Keratinocyte (primary cell): Measurements from ENCODE around the gene CTTNBP2. TPM values are rescaled to one million over a fixed set of nuclear protein-coding genes. Genes with fewer than 3 reads are reported as not detected.

Experiments used
- DNase-seq: peaks from one replicate; pipeline ENCODE4 v3.0.0-alpha.2; 2011; ENCODE audit warnings: low read depth, missing footprints, low spot score
- FAIRE-seq: peaks from 2 replicates; lab custom pipeline; 2011; peaks lifted over from hg19 to GRCh38; lab: Jason Lieb, UNC
- H2AFZ ChIP-seq: 2 replicates; pipeline ENCODE4 v1.6.0; 2012; ENCODE audit warnings: low read length, control low read depth, inconsistent platforms; ENCODE audit not compliant: control insufficient read depth
- H3K27ac ChIP-seq: 2 replicates; pipeline ENCODE4 v1.5.1; 2011; ENCODE audit warnings: low read length; ENCODE audit not compliant: control insufficient read depth, insufficient read depth
- H3K27me3 ChIP-seq: 3 replicates; pipeline ENCODE4 v1.6.0; 2011; ENCODE audit warnings: low read length; ENCODE audit not compliant: control insufficient read depth, insufficient read depth; ENCODE audit errors: extremely low read depth
- H3K36me3 ChIP-seq, 2 experiments: 2 replicates in 1 of 2; 3 replicates in 1 of 2; pipeline ENCODE4 v1.5.1; 2011; ENCODE audit warnings: low read length in 2 of 2, mild to moderate bottlenecking in 1 of 2; ENCODE audit not compliant: control insufficient read depth in 2 of 2, insufficient read depth in 2 of 2; ENCODE audit errors: extremely low read depth in 1 of 2
- H3K4me1 ChIP-seq: 3 replicates; pipeline ENCODE4 v1.5.1; 2011; ENCODE audit warnings: low read length; ENCODE audit not compliant: control insufficient read depth, insufficient read depth; ENCODE audit errors: extremely low read depth
- H3K4me2 ChIP-seq: 3 replicates; pipeline ENCODE4 v1.6.0; 2011; ENCODE audit warnings: low read depth, low read length; ENCODE audit not compliant: control insufficient read depth, insufficient read depth; ENCODE audit errors: extremely low read depth
- H3K4me3 ChIP-seq, 3 experiments: fragments of 200-600 bp in 1 of 3; sonication (generic) in 1 of 3; 2 replicates in 2 of 3; 3 replicates in 1 of 3; pipeline ENCODE4 v1.5.1; 2011 to 2016; ENCODE audit warnings: low read length in 3 of 3, mild to moderate bottlenecking in 3 of 3, control low read depth in 2 of 3, inconsistent platforms in 1 of 3, low read depth in 1 of 3, mixed read lengths in 1 of 3, mixed run types in 1 of 3, moderate library complexity in 1 of 3; ENCODE audit not compliant: control insufficient read depth in 2 of 3, insufficient read depth in 2 of 3; ENCODE audit errors: extremely low read depth in 1 of 3
- H3K79me2 ChIP-seq: 2 replicates; pipeline ENCODE4 v1.6.0; 2012; ENCODE audit warnings: low read length; ENCODE audit not compliant: control insufficient read depth, insufficient read depth
- H3K9ac ChIP-seq: 3 replicates; pipeline ENCODE4 v1.6.0; 2011; ENCODE audit warnings: low read length; ENCODE audit not compliant: control insufficient read depth, insufficient read depth; ENCODE audit errors: extremely low read depth
- H3K9me1 ChIP-seq: 3 replicates; pipeline ENCODE4 v1.6.0; 2011; ENCODE audit warnings: low read length; ENCODE audit not compliant: control insufficient read depth, insufficient read depth; ENCODE audit errors: extremely low read depth
- H3K9me3 ChIP-seq: 2 replicates; pipeline ENCODE4 v1.5.1; 2012; ENCODE audit warnings: low read depth, low read length; ENCODE audit not compliant: control insufficient read depth
- H4K20me1 ChIP-seq: 3 replicates; pipeline ENCODE4 v1.6.0; 2011; ENCODE audit warnings: low read length; ENCODE audit not compliant: control insufficient read depth, insufficient read depth; ENCODE audit errors: extremely low read depth
- EZH2 ChIP-seq: IDR thresholded peaks from one replicate; pipeline ENCODE4 v1.6.1; 2012; ENCODE audit warnings: inconsistent platforms, mild to moderate bottlenecking, low read length, moderate library complexity
- dilution Hi-C: fragments of 300-500 bp; cut with MboI; formaldehyde crosslinking; loops from one replicate; pipeline ENCODE4 v1.7.0; 2020; ENCODE audit warnings: low sequenced_read_pairs; ENCODE audit not compliant: extremely low pct_ligation_motif_present
- polyA plus RNA-seq, 5 experiments: library from polyadenylated mRNA; depleted of rRNA in 3 of 5; stranded (reverse) in 3 of 5; stranded (forward) in 1 of 5; unstranded in 1 of 5; fragments of >200 nt; gene quantifications; 1 replicate in 1 of 5; 2 replicates in 3 of 5; 3 replicates in 1 of 5; pipeline versions ENCODE4 v1.2.1 to v1.2.3, GENCODE V29; 2011 to 2012; ENCODE audit warnings: missing spikeins in 2 of 5, low read depth in 1 of 5, low replicate concordance in 1 of 5
- TF ChIP-seq, protein P1 (sequence below), 3 experiments: IDR thresholded peaks in 1 of 3; conservative IDR thresholded peaks in 1 of 3; optimal IDR thresholded peaks in 1 of 3; 2 replicates in 2 of 3; 3 replicates in 1 of 3; pipeline versions ENCODE3 to v1.5.1; 2011; ENCODE audit warnings: low read length in 3 of 3, mild to moderate bottlenecking in 3 of 3, moderate library complexity in 2 of 3, control low read depth in 1 of 3, inconsistent platforms in 1 of 3; ENCODE audit not compliant: insufficient read depth in 2 of 3; ENCODE audit errors: extremely low read depth in 1 of 3

CTTNBP2 gene
- polyA plus RNA-seq, 1 donor (not counting 4 experiments of a cell fraction or from before 2014, with no cell fraction given) = 0.55 TPM

DNA sequence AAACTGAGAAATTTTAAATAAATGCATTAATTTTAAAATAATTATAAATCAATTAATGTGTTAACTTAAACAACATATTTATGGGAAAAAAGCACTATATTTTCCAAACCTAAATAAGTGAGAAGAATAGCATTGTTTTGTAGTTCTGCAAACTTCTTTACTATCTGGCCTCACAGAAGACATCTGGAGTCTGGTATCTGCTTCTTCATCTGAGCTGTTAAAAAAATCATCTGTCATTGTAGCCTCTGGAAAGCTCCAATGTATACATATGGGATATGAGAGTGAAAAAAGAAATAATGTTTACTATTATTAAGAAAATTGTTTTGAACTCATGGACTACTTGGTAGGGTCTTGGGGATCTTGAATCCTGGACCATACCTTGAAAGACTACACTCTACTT lies 32.2 kb downstream of the CTTNBP2 start:
- no peaks in the 10 kb centered on the region for H3K9me1 ChIP-seq
- H3K9me3 ChIP-seq = no peaks in the 10 kb centered on the region
- no peak for FAIRE-seq
- dilution Hi-C loops = no loop called here
- no peaks in the 10 kb centered on the region for H3K4me1 ChIP-seq
- no peak overlapping the region for H2AFZ ChIP-seq
- no peak for DNase-seq
- H3K9ac ChIP-seq = no peak overlapping the region
- H3K27ac ChIP-seq = no peak overlapping the region
- no peak for TF ChIP-seq EZH2
- no peaks in the 10 kb centered on the region for H3K79me2 ChIP-seq
- H3K36me3 ChIP-seq = no peaks in the 10 kb centered on the region
- H3K4me3 ChIP-seq = no peak overlapping the region
- H4K20me1 ChIP-seq = no peaks in the 10 kb centered on the region
- no peak overlapping the region for H3K4me2 ChIP-seq
- H3K27me3 ChIP-seq = no peaks in the 10 kb centered on the region

DNA sequence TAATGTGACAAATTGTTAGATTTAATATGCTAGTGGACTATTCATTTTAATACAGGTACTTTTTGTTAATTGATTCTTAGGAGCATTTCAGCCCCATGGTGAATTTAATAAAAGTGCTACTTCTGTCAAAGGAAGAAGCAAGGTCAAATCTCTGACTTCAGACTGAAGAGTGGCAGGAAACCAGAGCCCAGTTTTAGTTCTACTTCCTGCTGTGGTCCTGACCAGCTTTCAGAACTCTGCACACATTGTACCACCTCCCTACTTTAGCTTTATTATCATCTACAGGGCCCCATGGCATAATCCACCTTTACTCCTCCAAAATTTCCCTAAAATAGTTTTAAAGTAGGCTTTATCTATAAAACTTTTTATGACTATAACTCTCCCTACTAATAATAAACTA lies 33.7 kb downstream of the CTTNBP2 start:
- no peaks in the 10 kb centered on the region for H4K20me1 ChIP-seq
- H3K27me3 ChIP-seq = no peaks in the 10 kb centered on the region
- no peaks in the 10 kb centered on the region for H3K9me3 ChIP-seq
- no peaks in the 10 kb centered on the region for H3K4me1 ChIP-seq
- H2AFZ ChIP-seq = no peak overlapping the region
- no peak overlapping the region for H3K9ac ChIP-seq
- H3K4me3 ChIP-seq = no peak overlapping the region
- DNase-seq (no peak), FAIRE-seq (no peak)
- H3K4me2 ChIP-seq = no peak overlapping the region
- TF ChIP-seq, protein P1, sequence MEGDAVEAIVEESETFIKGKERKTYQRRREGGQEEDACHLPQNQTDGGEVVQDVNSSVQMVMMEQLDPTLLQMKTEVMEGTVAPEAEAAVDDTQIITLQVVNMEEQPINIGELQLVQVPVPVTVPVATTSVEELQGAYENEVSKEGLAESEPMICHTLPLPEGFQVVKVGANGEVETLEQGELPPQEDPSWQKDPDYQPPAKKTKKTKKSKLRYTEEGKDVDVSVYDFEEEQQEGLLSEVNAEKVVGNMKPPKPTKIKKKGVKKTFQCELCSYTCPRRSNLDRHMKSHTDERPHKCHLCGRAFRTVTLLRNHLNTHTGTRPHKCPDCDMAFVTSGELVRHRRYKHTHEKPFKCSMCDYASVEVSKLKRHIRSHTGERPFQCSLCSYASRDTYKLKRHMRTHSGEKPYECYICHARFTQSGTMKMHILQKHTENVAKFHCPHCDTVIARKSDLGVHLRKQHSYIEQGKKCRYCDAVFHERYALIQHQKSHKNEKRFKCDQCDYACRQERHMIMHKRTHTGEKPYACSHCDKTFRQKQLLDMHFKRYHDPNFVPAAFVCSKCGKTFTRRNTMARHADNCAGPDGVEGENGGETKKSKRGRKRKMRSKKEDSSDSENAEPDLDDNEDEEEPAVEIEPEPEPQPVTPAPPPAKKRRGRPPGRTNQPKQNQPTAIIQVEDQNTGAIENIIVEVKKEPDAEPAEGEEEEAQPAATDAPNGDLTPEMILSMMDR (optimal IDR thresholded peaks at IDR 0.05 in 1 of 3, IDR thresholded peaks at IDR 0.05 in 1 of 3, conservative IDR thresholded peaks at IDR 0.05 in 1 of 3; ENCODE audit: extremely low read depth in 1 of 3, insufficient read depth in 2 of 3, low read length in 3 of 3) = no peak
- TF ChIP-seq EZH2 = no peak
- H3K9me1 ChIP-seq = no peaks in the 10 kb centered on the region
- dilution Hi-C loops = no loop called here
- no peaks in the 10 kb centered on the region for H3K79me2 ChIP-seq
- no peak overlapping the region for H3K27ac ChIP-seq
- H3K36me3 ChIP-seq = no peaks in the 10 kb centered on the region

DNA sequence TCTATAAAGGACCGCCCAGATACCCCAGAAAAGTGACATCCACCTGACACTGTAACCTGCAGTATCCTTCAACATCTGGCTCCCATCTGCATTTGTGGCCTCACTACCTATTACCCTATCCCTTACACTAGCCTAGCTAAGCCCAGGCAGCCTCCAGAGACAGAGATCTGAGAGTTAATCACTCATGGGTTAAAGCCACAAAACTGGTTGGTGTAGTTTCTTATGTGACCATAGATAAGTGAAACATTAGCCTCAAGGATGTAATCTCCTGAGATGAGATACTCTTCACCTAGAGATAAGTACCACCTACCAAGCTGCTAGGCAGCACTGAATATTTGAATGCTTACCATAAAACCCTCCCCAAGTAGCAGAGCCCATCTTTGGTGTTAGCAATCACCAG lies 35.4 kb downstream of the CTTNBP2 start:
- H3K36me3 ChIP-seq = no peaks in the 10 kb centered on the region
- no peaks in the 10 kb centered on the region for H3K27me3 ChIP-seq
- FAIRE-seq = no peak
- H3K9ac ChIP-seq = no peak overlapping the region
- no peaks in the 10 kb centered on the region for H3K9me1 ChIP-seq
- DNase-seq = no peak
- TF ChIP-seq, protein P1 (optimal IDR thresholded peaks at IDR 0.05 in 1 of 3, IDR thresholded peaks at IDR 0.05 in 1 of 3, conservative IDR thresholded peaks at IDR 0.05 in 1 of 3; ENCODE audit: extremely low read depth in 1 of 3, insufficient read depth in 2 of 3, low read length in 3 of 3) = no peak
- TF ChIP-seq EZH2 = no peak
- no peaks in the 10 kb centered on the region for H4K20me1 ChIP-seq
- dilution Hi-C loops = no loop called here
- no peak overlapping the region for H2AFZ ChIP-seq
- no peaks in the 10 kb centered on the region for H3K9me3 ChIP-seq
- H3K4me2 ChIP-seq = no peak overlapping the region
- H3K79me2 ChIP-seq = no peaks in the 10 kb centered on the region
- no peaks in the 10 kb centered on the region for H3K4me1 ChIP-seq
- H3K27ac ChIP-seq = no peak overlapping the region
- no peak overlapping the region for H3K4me3 ChIP-seq
